MM.1S (cell line): ENCODE measurements around the gene PTH.

Experiments
- DNase-seq: peaks from one replicate; pipeline ENCODE4 v3.0.0-alpha.2; 2015
- H2AFZ ChIP-seq: fragments of 300-600 bp; sonication (generic); 2 replicates; pipeline ENCODE4 v1.6.0; 2016; ENCODE audit warnings: antibody characterized with exemption, low read length
- H3F3A ChIP-seq: fragments of 300-600 bp; sonication (generic); 2 replicates; pipeline ENCODE4 v1.6.1; 2016; ENCODE audit warnings: mild to moderate bottlenecking, antibody characterized with exemption, low read length, moderate library complexity, mixed read lengths; ENCODE audit not compliant: insufficient read depth
- H3K27ac ChIP-seq: fragments of 300-600 bp; sonication (generic); 2 replicates; pipeline ENCODE4 v1.5.1; 2016; ENCODE audit warnings: mild to moderate bottlenecking, low read length
- H3K27me3 ChIP-seq: fragments of 300-600 bp; sonication (generic); replicated peaks from 2 replicates; pipeline ENCODE4 v1.6.0; 2016; ENCODE audit warnings: low read length; ENCODE audit not compliant: insufficient read depth
- H3K36me3 ChIP-seq: fragments of 300-600 bp; sonication (generic); replicated peaks from 2 replicates; pipeline ENCODE4 v1.6.1; 2016; ENCODE audit warnings: mild to moderate bottlenecking, low read length, mixed read lengths; ENCODE audit not compliant: insufficient read depth
- H3K4me1 ChIP-seq: fragments of 300-600 bp; sonication (generic); 2 replicates; pipeline ENCODE4 v1.6.1; 2016; ENCODE audit warnings: low read length, mixed read lengths
- H3K4me2 ChIP-seq: fragments of 300-600 bp; sonication (generic); 2 replicates; pipeline ENCODE4 v1.6.0; 2016; ENCODE audit warnings: low read depth, low read length
- H3K4me3 ChIP-seq: fragments of 300-600 bp; sonication (generic); 2 replicates; pipeline ENCODE4 v1.5.1; 2016; ENCODE audit warnings: low read length, mixed read lengths
- H3K79me2 ChIP-seq: fragments of 300-600 bp; sonication (generic); 2 replicates; pipeline ENCODE4 v1.6.1; 2016; ENCODE audit warnings: mixed run types, low read length, mixed read lengths
- H3K9ac ChIP-seq: fragments of 300-600 bp; sonication (generic); 2 replicates; pipeline ENCODE4 v1.6.1; 2016; ENCODE audit warnings: low read length, mixed read lengths
- H3K9me2 ChIP-seq: fragments of 300-600 bp; sonication (generic); replicated peaks from 2 replicates; pipeline ENCODE4 v1.6.1; 2016; ENCODE audit warnings: mild to moderate bottlenecking, low read length, mixed read lengths; ENCODE audit not compliant: insufficient read depth
- H3K9me3 ChIP-seq: fragments of 300-600 bp; sonication (generic); replicated peaks from 2 replicates; pipeline ENCODE4 v1.6.1; 2016; ENCODE audit warnings: mild to moderate bottlenecking, low read length, mixed read lengths; ENCODE audit not compliant: insufficient read depth
- H4K20me1 ChIP-seq: fragments of 300-600 bp; sonication (generic); 2 replicates; pipeline ENCODE4 v1.6.1; 2016; ENCODE audit warnings: mild to moderate bottlenecking, low read length, moderate library complexity, mixed read lengths; ENCODE audit not compliant: insufficient read depth
- EZH2 ChIP-seq: fragments of 300-600 bp; sonication (generic); optimal IDR thresholded peaks from 2 replicates; pipeline ENCODE3; 2017; ENCODE audit warnings: low read depth, mild to moderate bottlenecking, antibody characterized with exemption, low read length, mixed read lengths
- EZH2phosphoT487 ChIP-seq: fragments of 300-600 bp; sonication (generic); IDR thresholded peaks from 2 replicates; pipeline ENCODE4 v1.6.1; 2018; ENCODE audit warnings: antibody characterized with exemption, low read length
- TF ChIP-seq, protein P1 (sequence below): fragments of 300-600 bp; sonication (generic); IDR thresholded peaks from 2 replicates; pipeline ENCODE4 v1.5.1; 2016; ENCODE audit warnings: antibody characterized with exemption, low read length, mixed read lengths

Gene PTH

DNA sequence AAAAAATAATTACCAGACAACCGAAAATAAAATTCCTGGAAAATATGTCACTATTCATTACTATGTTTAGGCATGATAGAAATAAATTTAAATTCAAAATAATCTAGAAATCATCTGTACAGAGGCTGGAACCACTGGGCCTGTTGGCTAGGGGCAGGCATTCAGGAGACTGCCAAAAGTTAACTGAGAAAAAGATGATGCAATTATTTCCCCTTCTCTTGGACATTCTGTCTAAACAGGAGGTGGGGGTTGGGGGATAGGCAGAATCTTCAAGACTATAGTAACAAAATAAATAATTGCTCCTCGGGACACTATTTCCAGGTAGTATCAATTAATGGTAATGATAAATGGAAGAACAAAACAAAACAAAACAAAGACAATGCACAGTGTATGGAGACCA lies 46.9 kb downstream of the PTH start:
- Histone ChIP-seq H3K4me1 (peaks cover 30% of the 10 kb centered on the region), H3K4me2 (no peak overlapping the region), H3K27me3 (no peaks in the 10 kb centered on the region), H3F3A (peaks cover 26% of the 10 kb centered on the region), H4K20me1 (no peaks in the 10 kb centered on the region), H3K4me3 (no peak overlapping the region), H3K36me3 (no peaks in the 10 kb centered on the region), H2AFZ (no peak overlapping the region), H3K9me3 (no peaks in the 10 kb centered on the region), H3K9ac (no peak overlapping the region), H3K27ac (no peak overlapping the region), H3K79me2 (peaks cover 68% of the 10 kb centered on the region), H3K9me2 (no peaks in the 10 kb centered on the region)
- DNase-seq: no peak
- TF ChIP-seq EZH2phosphoT487: no peak
- no peak for TF ChIP-seq EZH2
- TF ChIP-seq, protein P1, sequence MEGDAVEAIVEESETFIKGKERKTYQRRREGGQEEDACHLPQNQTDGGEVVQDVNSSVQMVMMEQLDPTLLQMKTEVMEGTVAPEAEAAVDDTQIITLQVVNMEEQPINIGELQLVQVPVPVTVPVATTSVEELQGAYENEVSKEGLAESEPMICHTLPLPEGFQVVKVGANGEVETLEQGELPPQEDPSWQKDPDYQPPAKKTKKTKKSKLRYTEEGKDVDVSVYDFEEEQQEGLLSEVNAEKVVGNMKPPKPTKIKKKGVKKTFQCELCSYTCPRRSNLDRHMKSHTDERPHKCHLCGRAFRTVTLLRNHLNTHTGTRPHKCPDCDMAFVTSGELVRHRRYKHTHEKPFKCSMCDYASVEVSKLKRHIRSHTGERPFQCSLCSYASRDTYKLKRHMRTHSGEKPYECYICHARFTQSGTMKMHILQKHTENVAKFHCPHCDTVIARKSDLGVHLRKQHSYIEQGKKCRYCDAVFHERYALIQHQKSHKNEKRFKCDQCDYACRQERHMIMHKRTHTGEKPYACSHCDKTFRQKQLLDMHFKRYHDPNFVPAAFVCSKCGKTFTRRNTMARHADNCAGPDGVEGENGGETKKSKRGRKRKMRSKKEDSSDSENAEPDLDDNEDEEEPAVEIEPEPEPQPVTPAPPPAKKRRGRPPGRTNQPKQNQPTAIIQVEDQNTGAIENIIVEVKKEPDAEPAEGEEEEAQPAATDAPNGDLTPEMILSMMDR: no peak

DNA sequence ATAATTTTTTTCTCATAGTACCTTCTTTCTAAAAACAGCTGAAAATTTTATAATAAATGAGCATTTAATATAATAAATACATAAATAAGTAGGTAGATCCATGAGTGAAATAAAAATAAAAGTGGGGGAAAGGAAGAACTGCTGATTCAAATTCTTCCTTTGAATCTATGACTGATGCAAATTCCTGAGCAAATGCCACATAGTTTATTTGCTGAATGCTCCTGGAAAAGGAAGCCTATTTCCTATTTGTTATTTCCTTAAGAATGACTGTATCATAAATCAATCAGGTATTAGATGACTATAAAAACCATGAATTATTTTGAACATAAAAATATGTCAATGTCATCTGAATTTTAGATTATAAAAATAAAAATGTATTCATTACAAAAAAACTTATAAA lies 49.4 kb downstream of the PTH start:
- no peak for DNase-seq
- no peak overlapping the region for H2AFZ ChIP-seq
- TF ChIP-seq, protein P1: no peak
- no peak for TF ChIP-seq EZH2phosphoT487
- no peak for TF ChIP-seq EZH2

DNA sequence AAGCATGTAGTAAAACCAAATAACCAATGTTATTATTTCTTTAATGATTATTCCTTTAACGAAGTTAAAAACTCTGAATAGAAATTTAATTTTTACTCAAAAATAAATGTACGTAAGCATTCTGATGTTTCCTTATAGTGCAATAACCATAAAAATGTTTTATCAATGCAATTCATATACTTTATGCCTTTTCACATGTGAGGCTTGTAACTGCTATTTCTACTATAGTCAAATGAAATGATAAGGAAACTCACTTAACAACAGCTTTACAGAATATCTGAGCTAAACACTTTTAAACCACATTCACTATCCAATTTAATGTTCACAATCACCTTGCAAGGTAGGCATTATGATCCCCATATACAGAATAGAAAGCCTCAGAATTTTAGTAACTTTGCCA lies 50.2 kb downstream of the PTH start:
- Histone ChIP-seq H3K9ac (no peak overlapping the region), H3K4me2 (no peak overlapping the region), H3K4me1 (peaks cover 10% of the 10 kb centered on the region; the same call in 1 of the 2 replicates), H3K27ac (no peak overlapping the region), H2AFZ (no peak overlapping the region), H3F3A (peaks cover 10% of the 10 kb centered on the region), H4K20me1 (no peaks in the 10 kb centered on the region), H3K9me3 (no peaks in the 10 kb centered on the region), H3K27me3 (no peaks in the 10 kb centered on the region), H3K4me3 (no peak overlapping the region), H3K36me3 (no peaks in the 10 kb centered on the region), H3K9me2 (no peaks in the 10 kb centered on the region), H3K79me2 (peaks cover 46% of the 10 kb centered on the region)
- DNase-seq: no peak
- TF ChIP-seq EZH2: no peak
- TF ChIP-seq, protein P1: no peak

More for the DNA sequence above, 49.4 kb downstream of the PTH start:
- Histone ChIP-seq H3K79me2 (peaks cover 46% of the 10 kb centered on the region), H3K9ac (no peak overlapping the region), H3K27ac (no peak overlapping the region), H3K36me3 (no peaks in the 10 kb centered on the region), H3K4me3 (no peak overlapping the region), H4K20me1 (no peaks in the 10 kb centered on the region), H3K9me3 (no peaks in the 10 kb centered on the region), H3F3A (peaks cover 18% of the 10 kb centered on the region), H3K4me2 (no peak overlapping the region), H3K27me3 (no peaks in the 10 kb centered on the region), H3K4me1 (peaks cover 14% of the 10 kb centered on the region), H3K9me2 (no peaks in the 10 kb centered on the region)
